Breast epithelium (tissue), 3 donors: ENCODE results near the gene TTLL1.

Experiments
- POLR2A ChIP-seq: fragments of 450-650 bp; IDR thresholded peaks from one replicate; pipeline ENCODE4 v1.6.1; 2016; ENCODE audit warnings: antibody characterized with exemption, mild to moderate bottlenecking, moderate library complexity
- POLR2AphosphoS5 ChIP-seq, 3 donors: sonication (generic); formaldehyde crosslinking; IDR thresholded peaks; one replicate each; pipeline ENCODE4 v1.6.1; 2017; ENCODE audit warnings: antibody characterized with exemption in 3 of 3
- TF ChIP-seq, protein P1 (sequence below), 3 donors: fragments of 450-650 bp; IDR thresholded peaks; one replicate each; pipeline ENCODE4 v1.5.1; 2016 to 2017; ENCODE audit warnings: antibody characterized with exemption in 3 of 3, mild to moderate bottlenecking in 3 of 3, moderate library complexity in 3 of 3

DNA sequence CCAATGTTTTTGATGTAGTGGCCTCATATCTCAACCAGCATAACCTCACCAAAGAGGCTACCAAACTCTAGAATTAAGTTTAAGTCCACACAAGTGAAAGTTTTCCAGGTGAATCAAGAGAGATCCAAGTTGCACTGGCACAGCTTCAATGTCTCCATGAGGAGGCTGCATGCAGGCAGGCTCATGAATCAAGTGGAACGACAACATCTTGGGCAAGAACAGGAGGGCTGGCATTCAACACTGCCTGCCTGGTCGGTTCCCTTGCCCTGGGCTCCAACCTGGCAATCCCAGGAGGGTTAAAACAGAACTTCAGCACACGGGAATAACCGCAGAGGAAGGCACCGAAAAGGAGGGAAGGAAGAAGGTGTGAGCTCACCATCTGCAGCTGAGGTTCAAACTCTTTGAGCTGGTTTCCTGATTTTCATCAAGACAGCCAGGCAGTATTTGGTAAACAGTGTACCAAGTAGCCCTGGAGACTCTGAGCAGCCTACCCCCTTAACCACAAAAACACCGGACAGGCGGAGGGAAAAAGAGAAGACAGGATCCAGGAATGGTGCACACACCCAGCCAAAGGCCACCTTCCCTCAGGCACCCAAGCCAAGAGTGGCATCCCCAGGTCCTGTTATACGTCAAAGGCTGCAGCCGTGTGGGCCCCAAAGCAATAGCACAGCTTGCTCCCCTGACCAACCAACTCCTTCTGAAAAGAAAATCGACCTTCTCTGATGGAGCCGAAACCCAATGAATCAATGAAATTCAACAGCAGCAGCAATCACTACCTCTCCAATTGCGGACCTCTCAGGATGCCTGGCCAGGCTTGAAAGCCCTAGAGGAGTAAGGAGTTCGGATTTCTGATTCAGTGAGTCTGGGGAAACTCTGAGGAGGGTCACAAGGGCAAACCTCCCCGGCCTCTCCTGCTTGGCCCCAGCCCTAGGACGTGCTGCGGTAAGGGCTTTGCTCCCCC is 75.6 kb downstream of the TTLL1 start:
- TF ChIP-seq, protein P1, sequence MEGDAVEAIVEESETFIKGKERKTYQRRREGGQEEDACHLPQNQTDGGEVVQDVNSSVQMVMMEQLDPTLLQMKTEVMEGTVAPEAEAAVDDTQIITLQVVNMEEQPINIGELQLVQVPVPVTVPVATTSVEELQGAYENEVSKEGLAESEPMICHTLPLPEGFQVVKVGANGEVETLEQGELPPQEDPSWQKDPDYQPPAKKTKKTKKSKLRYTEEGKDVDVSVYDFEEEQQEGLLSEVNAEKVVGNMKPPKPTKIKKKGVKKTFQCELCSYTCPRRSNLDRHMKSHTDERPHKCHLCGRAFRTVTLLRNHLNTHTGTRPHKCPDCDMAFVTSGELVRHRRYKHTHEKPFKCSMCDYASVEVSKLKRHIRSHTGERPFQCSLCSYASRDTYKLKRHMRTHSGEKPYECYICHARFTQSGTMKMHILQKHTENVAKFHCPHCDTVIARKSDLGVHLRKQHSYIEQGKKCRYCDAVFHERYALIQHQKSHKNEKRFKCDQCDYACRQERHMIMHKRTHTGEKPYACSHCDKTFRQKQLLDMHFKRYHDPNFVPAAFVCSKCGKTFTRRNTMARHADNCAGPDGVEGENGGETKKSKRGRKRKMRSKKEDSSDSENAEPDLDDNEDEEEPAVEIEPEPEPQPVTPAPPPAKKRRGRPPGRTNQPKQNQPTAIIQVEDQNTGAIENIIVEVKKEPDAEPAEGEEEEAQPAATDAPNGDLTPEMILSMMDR (IDR thresholded peaks at IDR 0.05): no peak
- no peak for TF ChIP-seq POLR2AphosphoS5 (IDR thresholded peaks at IDR 0.05)
- TF ChIP-seq POLR2A: no peak
